H1 (cell line): ENCODE measurements around the gene CASZ1.

Source experiments
- CEBPB ChIP-seq: IDR thresholded peaks from 2 replicates; pipeline ENCODE4 v1.6.1; 2012; ENCODE audit warnings: low read depth, low read length
- CHD1 ChIP-seq: IDR thresholded peaks from 2 replicates; pipeline ENCODE4 v1.6.1; 2012; ENCODE audit warnings: low read depth, low read length, improper control_type of control experiment
- CTCF ChIP-seq, 3 experiments: IDR thresholded peaks; 1 replicate in 2 of 3; 2 replicates in 1 of 3; pipeline versions ENCODE4 v1.5.1 to v1.6.1; 2011; ENCODE audit warnings: low read length in 3 of 3, mild to moderate bottlenecking in 3 of 3, inconsistent platforms in 2 of 3, low read depth in 1 of 3, moderate library complexity in 1 of 3; ENCODE audit not compliant: insufficient read depth in 1 of 3; ENCODE audit errors: control extremely low read depth in 1 of 3
- GTF2F1 ChIP-seq: IDR thresholded peaks from 2 replicates; pipeline ENCODE4 v1.6.1; 2012; ENCODE audit warnings: low read depth, low read length, improper control_type of control experiment, borderline replicate concordance
- JUND ChIP-seq: IDR thresholded peaks from 2 replicates; pipeline ENCODE4 v1.6.1; 2011; ENCODE audit warnings: mild to moderate bottlenecking, improper control_type of control experiment, low read length
- MAX ChIP-seq: IDR thresholded peaks from 2 replicates; pipeline ENCODE4 v1.6.1; 2012; ENCODE audit warnings: inconsistent platforms
- NANOG ChIP-seq: IDR thresholded peaks from 2 replicates; pipeline ENCODE4 v1.6.1; 2011; ENCODE audit warnings: low read length, low read depth, mild to moderate bottlenecking, inconsistent platforms; ENCODE audit not compliant: insufficient read depth, poor library complexity, severe bottlenecking
- POLR2A ChIP-seq, 2 experiments: IDR thresholded peaks; 1 replicate in 1 of 2; 2 replicates in 1 of 2; pipeline ENCODE4 v1.6.1; 2011; ENCODE audit warnings: low read depth in 2 of 2, low read length in 2 of 2, mild to moderate bottlenecking in 2 of 2; ENCODE audit errors: control extremely low read depth in 1 of 2
- POLR2AphosphoS5 ChIP-seq: IDR thresholded peaks from 2 replicates; pipeline ENCODE4 v1.6.1; 2011; ENCODE audit warnings: low read depth, low read length
- SUZ12 ChIP-seq: fragments of 200-600 bp; sonication (generic); IDR thresholded peaks from 2 replicates; pipeline ENCODE4 v1.6.1; 2012; ENCODE audit warnings: mild to moderate bottlenecking, inconsistent platforms, low read length, moderate library complexity, mixed read lengths
- TAF7 ChIP-seq: optimal IDR thresholded peaks from 2 replicates; pipeline ENCODE3; 2011; ENCODE audit warnings: low read depth, mild to moderate bottlenecking, inconsistent platforms, low read length, moderate library complexity, borderline replicate concordance
- TCF12 ChIP-seq: IDR thresholded peaks from 2 replicates; pipeline ENCODE4 v1.6.1; 2011; ENCODE audit warnings: low read depth, mild to moderate bottlenecking, low read length
- USF2 ChIP-seq: IDR thresholded peaks from 2 replicates; pipeline ENCODE4 v1.6.1; 2011; ENCODE audit warnings: low read length, improper control_type of control experiment

GRCh38 chr1:10781137-10781536 is 15.3 kb downstream of the CASZ1 start:
- TF ChIP-seq CHD1 (no peak), SUZ12 (no peak), USF2 (no peak), NANOG (no peak), POLR2A (IDR thresholded peaks at IDR 0.05; ENCODE audit: control extremely low read depth in 1 of 2, low read depth in 2 of 2, low read length in 2 of 2) (no peak), GTF2F1 (no peak), POLR2AphosphoS5 (no peak), MAX (no peak), CTCF (IDR thresholded peaks at IDR 0.05; ENCODE audit: control extremely low read depth in 1 of 3, insufficient read depth in 1 of 3, low read depth in 1 of 3, low read length in 3 of 3) (no peak), TAF7 (no peak), TCF12 (no peak), JUND (no peak), CEBPB (no peak)
